Cardiac muscle cell (in vitro differentiated cells and primary cell): ENCODE results near the gene REPS1. TPM values are rescaled to one million over a fixed set of nuclear protein-coding genes. Genes with fewer than 3 reads are reported as not detected.

Experiments
- DNase-seq, 2 donors: peaks; one replicate each; pipeline versions ENCODE4 v3.0.0 to v3.0.0-alpha.2; 2010 to 2017; ENCODE audit warnings: low read depth in 1 of 2, low spot score in 1 of 2
- H3K27ac ChIP-seq: fragments of 200-600 bp; sonication (generic); 2 replicates; pipeline ENCODE4 v1.5.1; 2016
- H3K27me3 ChIP-seq: fragments of 200-600 bp; sonication (generic); 2 replicates; pipeline ENCODE4 v1.6.0; 2016; ENCODE audit warnings: control low read depth
- H3K36me3 ChIP-seq: fragments of 200-600 bp; sonication (generic); 2 replicates; pipeline ENCODE4 v1.5.1; 2016; ENCODE audit warnings: control low read depth
- H3K4me1 ChIP-seq: fragments of 200-600 bp; sonication (generic); 2 replicates; pipeline ENCODE4 v1.8.1; 2017; ENCODE audit warnings: low read depth, mild to moderate bottlenecking, mixed run types
- H3K4me3 ChIP-seq: fragments of 200-600 bp; sonication (generic); 2 replicates; pipeline ENCODE4 v1.5.1; 2016; ENCODE audit warnings: mild to moderate bottlenecking
- H3K9me3 ChIP-seq: fragments of 200-600 bp; sonication (generic); 2 replicates; pipeline ENCODE4 v1.5.1; 2017; ENCODE audit warnings: low read depth, mild to moderate bottlenecking, control low read depth
- polyA plus RNA-seq: library from polyadenylated mRNA; unstranded; fragments of >200 nt; fragmentation: Nextera tagmentation; extraction: Ambion mirVana; gene quantifications from 2 replicates; pipeline ENCODE4 v1.2.1, GENCODE V29; 2016
- total RNA-seq: library from RNA; depleted of rRNA; stranded (reverse); fragments of >200 nt; gene quantifications from 2 replicates; pipeline ENCODE4 v1.2.3, GENCODE V29; 2016
- TF ChIP-seq, protein P1 (sequence below): IDR thresholded peaks from 2 replicates; pipeline ENCODE4 v1.5.1; 2012; ENCODE audit warnings: low read depth, mild to moderate bottlenecking, low read length

Gene REPS1
- total and polyA plus RNA-seq, 2 experiments from 2014 or later = 30.5 to 49.5 TPM

DNA sequence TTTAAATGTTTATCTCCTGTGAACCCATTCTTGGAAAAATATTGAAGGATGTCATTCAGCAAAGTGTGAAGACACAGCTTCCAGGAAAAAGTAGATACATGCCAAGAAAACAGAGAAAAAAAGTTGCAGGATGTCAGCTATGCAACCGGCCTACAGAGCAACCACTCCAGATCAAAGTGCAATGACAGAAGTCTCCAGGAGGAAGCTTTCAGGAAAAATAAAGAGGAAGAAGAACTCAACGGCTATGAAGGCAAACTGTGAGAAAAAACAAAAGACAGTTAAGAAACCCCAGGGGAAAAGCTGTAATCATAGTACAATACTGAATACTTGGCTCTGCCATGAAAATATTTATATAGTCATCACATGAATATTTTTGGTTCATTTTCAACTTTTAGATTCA lies 30.6 kb downstream of the REPS1 start:
- Histone ChIP-seq H3K9me3 (no peaks in the 10 kb centered on the region), H3K27me3 (no peaks in the 10 kb centered on the region), H3K27ac (no peak overlapping the region), H3K36me3 (no peaks in the 10 kb centered on the region), H3K4me1 (no peaks in the 10 kb centered on the region), H3K4me3 (no peak overlapping the region)
- TF ChIP-seq, protein P1, sequence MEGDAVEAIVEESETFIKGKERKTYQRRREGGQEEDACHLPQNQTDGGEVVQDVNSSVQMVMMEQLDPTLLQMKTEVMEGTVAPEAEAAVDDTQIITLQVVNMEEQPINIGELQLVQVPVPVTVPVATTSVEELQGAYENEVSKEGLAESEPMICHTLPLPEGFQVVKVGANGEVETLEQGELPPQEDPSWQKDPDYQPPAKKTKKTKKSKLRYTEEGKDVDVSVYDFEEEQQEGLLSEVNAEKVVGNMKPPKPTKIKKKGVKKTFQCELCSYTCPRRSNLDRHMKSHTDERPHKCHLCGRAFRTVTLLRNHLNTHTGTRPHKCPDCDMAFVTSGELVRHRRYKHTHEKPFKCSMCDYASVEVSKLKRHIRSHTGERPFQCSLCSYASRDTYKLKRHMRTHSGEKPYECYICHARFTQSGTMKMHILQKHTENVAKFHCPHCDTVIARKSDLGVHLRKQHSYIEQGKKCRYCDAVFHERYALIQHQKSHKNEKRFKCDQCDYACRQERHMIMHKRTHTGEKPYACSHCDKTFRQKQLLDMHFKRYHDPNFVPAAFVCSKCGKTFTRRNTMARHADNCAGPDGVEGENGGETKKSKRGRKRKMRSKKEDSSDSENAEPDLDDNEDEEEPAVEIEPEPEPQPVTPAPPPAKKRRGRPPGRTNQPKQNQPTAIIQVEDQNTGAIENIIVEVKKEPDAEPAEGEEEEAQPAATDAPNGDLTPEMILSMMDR = no peak
- peak in 1 of 2 donors; percentile 64 for DNase-seq

DNA sequence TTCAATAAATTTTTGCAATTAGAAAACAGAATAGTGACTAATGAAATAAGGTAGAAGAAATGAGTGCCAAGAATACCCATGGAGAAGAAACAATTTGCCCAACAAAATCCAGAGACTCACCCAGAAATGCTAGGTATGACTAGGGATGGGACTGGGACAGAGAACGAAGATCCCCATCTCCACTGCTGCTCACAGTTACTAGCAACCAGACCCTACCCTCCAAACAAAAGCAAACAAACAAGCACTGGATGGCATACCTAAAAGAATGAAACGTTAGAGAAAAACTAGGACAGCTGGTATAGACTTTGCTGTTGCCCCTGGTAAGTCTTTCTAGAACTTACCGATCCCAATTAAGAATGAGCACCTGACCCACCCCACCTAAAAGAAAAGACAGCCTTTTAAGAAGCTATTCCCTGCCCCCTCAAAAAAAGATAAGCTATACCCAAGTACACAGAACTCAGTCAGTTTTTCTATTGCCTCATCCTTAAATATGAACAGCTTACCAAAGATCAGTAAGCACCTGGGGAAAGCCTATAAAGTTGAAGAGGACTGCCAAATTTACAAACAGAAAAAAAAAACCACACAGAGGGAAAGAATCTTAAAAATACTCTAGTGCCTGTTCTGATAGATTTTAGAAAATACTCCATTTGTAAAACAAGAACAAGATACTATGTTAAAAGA lies 31.7 kb downstream of the REPS1 start:
- no peak overlapping the region for H3K4me3 ChIP-seq
- TF ChIP-seq, protein P1 = no peak
- H3K27ac ChIP-seq = no peak overlapping the region
- no peaks in the 10 kb centered on the region for H3K36me3 ChIP-seq
- no peaks in the 10 kb centered on the region for H3K4me1 ChIP-seq
- no peaks in the 10 kb centered on the region for H3K9me3 ChIP-seq
- no peak for DNase-seq
- no peaks in the 10 kb centered on the region for H3K27me3 ChIP-seq

DNA sequence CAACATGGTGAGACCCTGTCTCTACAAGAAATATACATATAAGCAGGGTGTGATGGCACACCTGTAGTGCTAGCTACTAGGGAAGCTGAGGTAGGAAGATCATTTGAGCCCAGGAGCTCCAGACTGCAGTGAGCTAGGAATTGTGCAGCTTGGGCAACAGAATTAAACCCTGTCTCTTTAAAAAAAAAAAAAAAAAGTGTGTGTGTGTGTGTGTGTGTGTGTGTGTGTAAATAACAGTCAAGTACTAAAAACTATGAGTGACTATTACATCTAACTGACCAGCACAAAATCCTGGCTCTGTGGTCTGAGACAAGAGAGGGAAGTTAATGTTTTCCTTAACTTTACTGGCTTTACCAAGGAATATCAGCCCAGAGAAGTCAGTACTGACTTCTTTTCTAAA lies 32.8 kb downstream of the REPS1 start:
- Histone ChIP-seq H3K4me1 (no peaks in the 10 kb centered on the region), H3K27ac (no peak overlapping the region), H3K9me3 (no peaks in the 10 kb centered on the region), H3K27me3 (no peaks in the 10 kb centered on the region), H3K4me3 (no peak overlapping the region), H3K36me3 (no peaks in the 10 kb centered on the region)
- TF ChIP-seq, protein P1 = no peak
- no peak for DNase-seq

DNA sequence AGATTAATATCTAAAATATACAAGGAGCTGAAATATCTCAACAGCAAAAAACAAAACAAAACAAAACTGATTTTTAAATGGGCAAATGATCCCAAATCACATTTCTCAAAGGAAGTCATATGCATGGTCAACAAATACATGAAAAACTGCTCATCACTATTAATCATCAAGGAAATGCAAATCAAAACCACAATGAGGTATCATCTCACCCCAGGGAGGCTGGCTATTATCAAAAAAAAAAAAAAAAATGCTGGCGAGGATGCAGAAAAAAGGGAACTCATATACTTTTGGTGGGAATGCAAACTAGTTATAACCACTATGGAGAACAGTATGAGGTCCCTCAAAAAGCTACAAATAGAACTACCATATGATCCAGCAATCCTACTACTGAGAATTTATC lies 34.6 kb downstream of the REPS1 start:
- H3K9me3 ChIP-seq = no peaks in the 10 kb centered on the region
- H3K4me1 ChIP-seq = no peaks in the 10 kb centered on the region
- peak in 1 of 2 donors; percentile 27 for DNase-seq
- H3K36me3 ChIP-seq = no peaks in the 10 kb centered on the region
- H3K27me3 ChIP-seq = no peaks in the 10 kb centered on the region
- H3K4me3 ChIP-seq = no peak overlapping the region
- H3K27ac ChIP-seq = no peak overlapping the region
- TF ChIP-seq, protein P1 = no peak

GRCh38 chr6:138948546-138949179 lies 39.4 kb downstream of the REPS1 start:
- Histone ChIP-seq H3K4me3 (no peak overlapping the region), H3K36me3 (peaks cover 13% of the 10 kb centered on the region), H3K27me3 (no peaks in the 10 kb centered on the region), H3K4me1 (no peaks in the 10 kb centered on the region), H3K9me3 (no peaks in the 10 kb centered on the region), H3K27ac (no peak overlapping the region)
- TF ChIP-seq, protein P1 = no peak
- DNase-seq = peak in 1 of 2 donors; percentile 39
